GM19467 (cell line): ENCODE results near the gene MST1.

ENCODE experiments used
- ATAC-seq: cut with Tn5 transposase; IDR thresholded peaks from one replicate; pipeline ENCODE4 v1.9.1; 2021; ENCODE audit warnings: mild to moderate bottlenecking, moderate library complexity; ENCODE audit not compliant: unreplicated experiment

Gene MST1

GRCh38 chr3:49639551-49639950, 49.7 kb downstream of the MST1 start:
- ATAC-seq = no peak

- ATAC-seq = no peak
Observed at GRCh38 chr3:49638445-49638844, 50.8 kb downstream of the MST1 start.

GRCh38 chr3:49636883-49637609, 52.2 kb downstream of the MST1 start:
- ATAC-seq = no peak

GRCh38 chr3:49634736-49635135, 54.5 kb downstream of the MST1 start:
- no peak for ATAC-seq
